Measurements from ENCODE around the gene CBLC. TPM values are rescaled to one million over a fixed set of nuclear protein-coding genes. Genes with fewer than 3 reads are reported as not detected.

The CBLC gene
- total RNA-seq, 1 donor from 2014 or later = not detected

Small RNA genes lying within 50 kb of the gene (small RNA-seq; reads per million reads assigned to genes)
- gene RF00156 = not detected

Other genes with a start within 250 kb of the CBLC start
- gene CEACAM20, start 248.2 kb upstream of the CBLC start, total RNA-seq = not detected
- not detected for gene IGSF23, start 164.3 kb upstream of the CBLC start, total RNA-seq
- gene PVR, start 134.0 kb upstream of the CBLC start, total RNA-seq = 26.5 TPM
- 2.0 TPM for gene CEACAM19, start 106.4 kb upstream of the CBLC start, total RNA-seq
- gene CEACAM16, start 78.7 kb upstream of the CBLC start, total RNA-seq = not detected
- gene BCL3, start 29.2 kb upstream of the CBLC start, total RNA-seq = not detected
- 2.3 TPM for gene BCAM, start 31.2 kb downstream of the CBLC start, total RNA-seq
- gene NECTIN2, start 68.4 kb downstream of the CBLC start, total RNA-seq = 29.2 TPM
- gene TOMM40, start 113.4 kb downstream of the CBLC start, total RNA-seq = 23.1 TPM
- 68.9 TPM for gene APOE, start 127.9 kb downstream of the CBLC start, total RNA-seq
- 5.3 TPM for gene APOC1, start 136.7 kb downstream of the CBLC start, total RNA-seq
- not detected for gene APOC4, start 164.3 kb downstream of the CBLC start, total RNA-seq
- 1.4 TPM for gene APOC2, start 168.2 kb downstream of the CBLC start, total RNA-seq
- gene CLPTM1, start 177.5 kb downstream of the CBLC start, total RNA-seq = 27.5 TPM
- 0.62 TPM for gene RELB, start 223.6 kb downstream of the CBLC start, total RNA-seq

Data from occipital lobe (tissue), 2 donors.